Epithelial cell of proximal tubule (primary cell): ENCODE results near the gene ZDHHC8. TPM values are rescaled to one million over a fixed set of nuclear protein-coding genes. Genes with fewer than 3 reads are reported as not detected.

Experiments used
- DNase-seq: peaks from one replicate; pipeline ENCODE4 v3.0.0-alpha.2; 2011; ENCODE audit warnings: low read depth
- H3K4me3 ChIP-seq: 2 replicates; pipeline ENCODE4 v1.5.1; 2011; ENCODE audit warnings: low read depth, mild to moderate bottlenecking, low read length
- CTCF ChIP-seq: conservative IDR thresholded peaks from 2 replicates; pipeline ENCODE4 v1.5.1; 2012; ENCODE audit warnings: low read depth, mild to moderate bottlenecking, low read length
- total RNA-seq: library from RNA; depleted of rRNA; stranded (reverse); fragments of >200 nt; gene quantifications from 2 replicates; pipeline ENCODE4 v1.2.3, GENCODE V29; 2015

ZDHHC8 gene
- total RNA-seq, 1 donor from 2014 or later: 37.8 TPM

GRCh38 chr22:20169253-20169822 lies 37.7 kb downstream of the ZDHHC8 start:
- H3K4me3 ChIP-seq: no peak overlapping the region
- TF ChIP-seq CTCF: no peak
- DNase-seq: no peak

- DNase-seq: no peak
- no peak for TF ChIP-seq CTCF
- H3K4me3 ChIP-seq: no peak overlapping the region
Measured at GRCh38 chr22:20170170-20170569, 38.6 kb downstream of the ZDHHC8 start.

GRCh38 chr22:20171288-20172140 lies 39.9 kb downstream of the ZDHHC8 start:
- no peak for TF ChIP-seq CTCF
- no peak overlapping the region for H3K4me3 ChIP-seq
- no peak for DNase-seq

- DNase-seq: no peak
- TF ChIP-seq CTCF: no peak
- no peak overlapping the region for H3K4me3 ChIP-seq
Measured at GRCh38 chr22:20172141-20172613, 40.6 kb downstream of the ZDHHC8 start.

- H3K4me3 ChIP-seq: no peak overlapping the region
- no peak for TF ChIP-seq CTCF
- DNase-seq: no peak
Measured at GRCh38 chr22:20173246-20173645, 41.6 kb downstream of the ZDHHC8 start.

GRCh38 chr22:20173772-20174171 lies 42.2 kb downstream of the ZDHHC8 start:
- DNase-seq: no peak
- TF ChIP-seq CTCF: no peak
- no peak overlapping the region for H3K4me3 ChIP-seq
